Measurements from ENCODE around the gene LSM10.

The LSM10 gene

GRCh38 chr1:36443297-36443696 is 45.6 kb upstream of the LSM10 start:
- Histone ChIP-seq H3K4me1 (ENCODE audit: low read length) (peaks cover 9% of the 10 kb centered on the region), H3K27ac (ENCODE audit: low read length) (no peak overlapping the region), H4K20me1 (ENCODE audit: insufficient read depth, low read length) (no peaks in the 10 kb centered on the region), H3K79me2 (ENCODE audit: low read length) (no peaks in the 10 kb centered on the region), H3K4me3 (ENCODE audit: low read length) (no peak overlapping the region), H3K36me3 (replicated peaks; ENCODE audit: low read depth, low read length) (no peaks in the 10 kb centered on the region), H3K9ac (ENCODE audit: low read length) (no peak overlapping the region), H3K27me3 (ENCODE audit: low read depth, low read length) (no peaks in the 10 kb centered on the region), H3K4me2 (ENCODE audit: low read length) (no peak overlapping the region), H3K9me3 (ENCODE audit: insufficient read depth, low read length) (no peaks in the 10 kb centered on the region), H2AFZ (ENCODE audit: low read depth, low read length) (no peak overlapping the region)
- TF ChIP-seq CTCF (IDR thresholded peaks at IDR 0.05; ENCODE audit: low read depth, low read length): no peak
- TF ChIP-seq EZH2phosphoT487 (IDR thresholded peaks at IDR 0.05; ENCODE audit: low read depth): no peak

DNA sequence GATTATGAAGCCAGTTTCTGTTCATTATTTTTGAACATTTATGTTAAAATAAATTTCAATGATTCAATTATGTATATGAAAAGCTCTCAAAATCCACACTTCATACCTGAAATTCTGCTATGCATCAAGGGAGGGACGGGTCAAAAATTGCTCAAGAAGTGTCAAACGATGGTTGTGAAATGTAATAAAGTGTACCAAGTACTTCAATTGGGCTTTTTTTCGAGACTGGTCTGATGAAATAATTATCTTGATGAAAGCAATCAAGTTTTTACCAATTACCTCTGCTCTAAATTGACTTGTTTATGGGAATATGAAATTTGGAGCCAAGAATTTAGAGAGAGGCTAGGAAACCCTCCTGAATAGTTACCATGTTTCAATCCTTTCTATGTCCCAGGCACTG is 44.6 kb upstream of the LSM10 start:
- Histone ChIP-seq H3K4me1 (ENCODE audit: low read length) (peaks cover 9% of the 10 kb centered on the region), H3K27me3 (ENCODE audit: low read depth, low read length) (no peaks in the 10 kb centered on the region), H3K27ac (ENCODE audit: low read length) (no peak overlapping the region), H3K4me2 (ENCODE audit: low read length) (no peak overlapping the region), H3K79me2 (ENCODE audit: low read length) (no peaks in the 10 kb centered on the region), H4K20me1 (ENCODE audit: insufficient read depth, low read length) (no peaks in the 10 kb centered on the region), H3K36me3 (replicated peaks; ENCODE audit: low read depth, low read length) (no peaks in the 10 kb centered on the region), H2AFZ (ENCODE audit: low read depth, low read length) (no peak overlapping the region), H3K4me3 (ENCODE audit: low read length) (no peak overlapping the region), H3K9ac (ENCODE audit: low read length) (no peak overlapping the region), H3K9me3 (ENCODE audit: insufficient read depth, low read length) (no peaks in the 10 kb centered on the region)
- TF ChIP-seq CTCF (IDR thresholded peaks at IDR 0.05; ENCODE audit: low read depth, low read length) (no peak), EZH2phosphoT487 (IDR thresholded peaks at IDR 0.05; ENCODE audit: low read depth) (no peak)

GRCh38 chr1:36440646-36441045 is 42.9 kb upstream of the LSM10 start:
- H4K20me1 ChIP-seq (ENCODE audit: insufficient read depth, low read length): no peaks in the 10 kb centered on the region
- H2AFZ ChIP-seq (ENCODE audit: low read depth, low read length): no peak overlapping the region
- no peak overlapping the region for H3K4me3 ChIP-seq (ENCODE audit: low read length)
- no peak overlapping the region for H3K27ac ChIP-seq (ENCODE audit: low read length)
- no peaks in the 10 kb centered on the region for H3K79me2 ChIP-seq (ENCODE audit: low read length)
- no peaks in the 10 kb centered on the region for H3K4me1 ChIP-seq (ENCODE audit: low read length)
- no peak for TF ChIP-seq CTCF (IDR thresholded peaks at IDR 0.05; ENCODE audit: low read depth, low read length)
- no peaks in the 10 kb centered on the region for H3K9me3 ChIP-seq (ENCODE audit: insufficient read depth, low read length)
- no peak overlapping the region for H3K9ac ChIP-seq (ENCODE audit: low read length)
- H3K36me3 ChIP-seq (replicated peaks; ENCODE audit: low read depth, low read length): no peaks in the 10 kb centered on the region
- H3K27me3 ChIP-seq (ENCODE audit: low read depth, low read length): no peaks in the 10 kb centered on the region
- H3K4me2 ChIP-seq (ENCODE audit: low read length): no peak overlapping the region

DNA sequence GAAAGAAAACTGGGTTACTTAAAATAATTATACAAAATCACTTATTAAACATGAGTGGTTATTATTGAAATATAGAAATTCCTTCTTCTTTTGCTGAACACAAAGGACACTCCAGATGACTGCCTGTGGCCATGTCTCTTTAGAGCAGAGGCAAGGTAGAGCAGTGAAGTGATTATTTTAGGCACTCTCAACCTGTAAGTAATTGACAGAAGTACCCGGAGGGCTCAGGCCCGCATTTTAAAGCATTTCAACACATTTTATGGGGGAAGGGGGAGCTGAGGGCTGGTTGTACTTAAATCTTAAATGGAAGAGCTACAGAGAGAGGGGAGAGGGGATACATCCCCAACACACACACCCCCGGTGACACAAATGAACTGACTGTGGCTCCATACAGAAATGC is 42.3 kb upstream of the LSM10 start:
- Histone ChIP-seq H3K79me2 (ENCODE audit: low read length) (no peaks in the 10 kb centered on the region), H3K4me3 (ENCODE audit: low read length) (no peak overlapping the region), H3K27me3 (ENCODE audit: low read depth, low read length) (no peaks in the 10 kb centered on the region), H3K27ac (ENCODE audit: low read length) (no peak overlapping the region), H3K9me3 (ENCODE audit: insufficient read depth, low read length) (no peaks in the 10 kb centered on the region), H2AFZ (ENCODE audit: low read depth, low read length) (no peak overlapping the region), H3K4me1 (ENCODE audit: low read length) (no peaks in the 10 kb centered on the region), H3K9ac (ENCODE audit: low read length) (no peak overlapping the region), H3K4me2 (ENCODE audit: low read length) (no peak overlapping the region), H4K20me1 (ENCODE audit: insufficient read depth, low read length) (no peaks in the 10 kb centered on the region), H3K36me3 (replicated peaks; ENCODE audit: low read depth, low read length) (no peaks in the 10 kb centered on the region)
- no peak for TF ChIP-seq CTCF (IDR thresholded peaks at IDR 0.05; ENCODE audit: low read depth, low read length)
- TF ChIP-seq EZH2phosphoT487 (IDR thresholded peaks at IDR 0.05; ENCODE audit: low read depth): no peak
